Posterior vena cava (tissue), 2 donors: ENCODE measurements around the gene DVL1. TPM values are rescaled to one million over a fixed set of nuclear protein-coding genes. Genes with fewer than 3 reads are reported as not detected.

Source experiments
- DNase-seq: peaks from one replicate; pipeline ENCODE4 v3.0.0-alpha.2; 2020; ENCODE audit warnings: low spot score
- intact Hi-C, 2 donors: fragments of 100-400 bp; cut with DNase I; formaldehyde crosslinking; loops; one replicate each; pipeline versions ENCODE4 v1.14.1 to v1.14.2; 2022 to 2023
- total RNA-seq, 2 donors: library from RNA; stranded (reverse); fragmentation: NEBNext Ultra II Directional; extraction: Animal tissue kit (Norgen Biotek cat#: 25700); gene quantifications; one replicate each; pipeline ENCODE4 v1.2.1, GENCODE V29; 2021
- donor health status: DM: yes; HTN: yes; CAD: no.
- donor health status: DM: yes; HTN: yes; CAD: no.

DVL1 gene
- total RNA-seq, 2 donors from 2014 or later: 45.9 to 61.9 TPM

- intact Hi-C loops: loop anchor here in 1 of 2 donors (5.0 kb wide), 1 partner anchor 34 kb away; no protein-coding TSS in a partner anchor
- DNase-seq: no peak
Measured at GRCh38 chr1:1346501-1346890, 2.7 kb downstream of the DVL1 start.

- intact Hi-C loops: loop anchor here in 1 of 2 donors (5.0 kb wide), 1 partner anchor 34 kb away; no protein-coding TSS in a partner anchor
- no peak for DNase-seq
Measured at GRCh38 chr1:1345860-1346500, 3.2 kb downstream of the DVL1 start.

DNA sequence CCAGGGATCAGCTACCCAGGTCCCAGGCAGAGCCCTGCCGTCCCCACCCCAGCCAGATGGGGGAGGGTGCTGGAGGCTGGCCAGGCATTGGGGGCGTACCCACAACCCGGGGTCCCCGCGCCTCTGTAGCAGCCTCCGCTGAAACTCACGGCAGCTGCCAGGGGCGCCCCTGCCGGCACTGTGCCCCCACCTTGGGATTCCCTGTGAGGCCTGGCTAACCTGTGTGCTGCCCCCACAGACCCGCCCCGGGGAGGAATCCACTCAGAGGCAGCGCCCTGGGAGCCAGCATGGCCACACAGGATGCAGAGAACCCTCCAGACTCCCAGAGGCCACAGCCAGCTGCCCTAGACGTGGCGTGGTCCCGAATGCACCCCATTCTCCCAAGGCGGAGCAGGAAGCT, 3.8 kb downstream of the DVL1 start:
- no peak for DNase-seq
- intact Hi-C loops: loop anchor here in 1 of 2 donors (5.0 kb wide), 1 partner anchor 33 kb away; no protein-coding TSS in a partner anchor

DNA sequence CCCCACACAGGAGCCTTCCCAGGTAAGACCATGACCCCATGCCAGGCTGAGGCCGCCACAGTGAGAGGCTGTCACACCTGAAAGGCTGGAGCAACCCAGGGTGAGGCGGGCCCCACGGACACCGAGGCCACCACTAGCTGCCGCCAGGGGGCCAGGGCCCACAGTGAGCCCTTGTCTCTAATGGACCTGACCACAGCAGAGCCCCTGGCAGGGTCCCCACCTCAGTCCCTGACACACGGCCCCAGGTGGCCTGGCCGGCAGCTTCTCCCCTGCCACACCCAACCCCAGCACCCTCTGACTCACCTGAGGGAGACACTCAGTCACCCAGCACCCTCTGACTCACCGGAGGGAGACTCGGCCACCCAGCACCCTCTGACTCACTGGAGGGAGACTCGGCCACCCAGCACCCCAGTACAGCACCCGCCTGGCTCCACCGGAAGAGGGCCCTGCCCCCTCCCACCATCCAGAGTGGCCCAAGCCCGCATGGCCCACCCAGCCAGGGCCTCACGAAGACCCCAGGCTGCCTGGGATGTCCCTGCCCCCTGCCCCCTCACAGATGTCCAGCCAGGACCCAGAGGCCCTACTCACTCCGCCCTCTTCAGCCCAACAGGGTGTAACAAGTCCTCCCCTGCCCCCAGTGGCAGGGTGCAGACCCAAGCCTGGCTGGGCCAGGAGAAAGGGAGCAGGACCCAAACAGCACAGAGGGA, 4.4 kb downstream of the DVL1 start:
- no peak for DNase-seq
- intact Hi-C loops: loop anchor here in 1 of 2 donors (5.0 kb wide), 1 partner anchor 33 kb away; no protein-coding TSS in a partner anchor

- intact Hi-C loops: no loop called here
- DNase-seq: no peak
Measured at GRCh38 chr1:1343811-1344421, 5.3 kb downstream of the DVL1 start.

GRCh38 chr1:1342584-1343115, 6.6 kb downstream of the DVL1 start:
- no peak for DNase-seq
- intact Hi-C loops: no loop called here

GRCh38 chr1:1342061-1342562, 7.1 kb downstream of the DVL1 start:
- no peak for DNase-seq
- intact Hi-C loops: no loop called here

DNA sequence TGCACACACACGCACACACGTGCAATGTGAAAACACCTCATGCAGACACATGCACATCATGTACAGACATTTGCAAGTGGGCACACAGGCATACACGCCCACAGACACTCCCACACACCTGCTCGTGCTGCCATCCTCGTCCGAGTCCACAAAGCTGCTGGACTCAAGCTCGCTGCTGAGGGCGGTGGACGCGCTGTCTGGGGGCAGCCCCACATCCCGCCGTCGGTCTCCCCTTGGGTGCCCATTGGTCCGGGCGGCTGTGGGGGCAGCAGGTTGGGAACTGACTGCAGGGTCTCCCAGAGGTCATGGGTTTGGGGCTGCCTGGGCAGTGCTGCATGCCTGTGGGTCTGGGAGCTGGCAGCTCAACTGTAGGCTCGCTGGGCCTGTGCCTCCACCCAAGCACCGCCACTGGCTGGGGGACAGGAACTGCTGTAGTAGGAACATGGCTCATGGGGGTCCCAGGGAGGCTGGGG, 7.6 kb downstream of the DVL1 start:
- no peak for DNase-seq
- intact Hi-C loops: no loop called here

DNA sequence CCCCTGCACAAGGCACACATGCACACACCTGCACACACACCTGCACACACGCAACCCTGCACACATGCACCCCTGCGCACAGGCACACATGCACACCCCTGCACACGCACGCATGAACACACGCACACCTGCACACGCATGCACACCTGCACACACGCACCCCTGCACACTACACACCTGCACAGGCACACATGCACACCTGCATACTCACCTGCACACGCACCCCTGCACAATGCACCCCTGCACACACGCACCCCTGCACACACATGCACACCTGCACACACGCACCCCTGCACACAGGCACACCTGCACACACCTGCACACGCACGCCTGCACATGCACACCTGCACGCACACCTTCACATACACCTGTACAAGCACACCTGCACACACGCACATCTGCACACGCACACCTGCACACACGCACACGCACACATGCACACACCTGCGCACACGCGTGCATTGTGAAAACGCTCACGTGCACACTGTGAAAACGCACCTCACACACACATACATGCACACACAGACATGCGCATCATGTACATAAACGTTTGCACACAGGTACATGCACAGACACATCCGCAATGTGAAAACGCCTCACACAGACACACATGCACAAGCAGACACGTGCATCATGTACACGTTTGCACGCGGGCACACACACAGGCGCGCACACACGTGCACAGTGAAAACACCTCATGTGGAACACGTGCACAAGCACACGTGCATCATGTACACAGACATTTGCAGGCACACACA, 8.2 kb downstream of the DVL1 start:
- no peak for DNase-seq
- intact Hi-C loops: no loop called here

DNA sequence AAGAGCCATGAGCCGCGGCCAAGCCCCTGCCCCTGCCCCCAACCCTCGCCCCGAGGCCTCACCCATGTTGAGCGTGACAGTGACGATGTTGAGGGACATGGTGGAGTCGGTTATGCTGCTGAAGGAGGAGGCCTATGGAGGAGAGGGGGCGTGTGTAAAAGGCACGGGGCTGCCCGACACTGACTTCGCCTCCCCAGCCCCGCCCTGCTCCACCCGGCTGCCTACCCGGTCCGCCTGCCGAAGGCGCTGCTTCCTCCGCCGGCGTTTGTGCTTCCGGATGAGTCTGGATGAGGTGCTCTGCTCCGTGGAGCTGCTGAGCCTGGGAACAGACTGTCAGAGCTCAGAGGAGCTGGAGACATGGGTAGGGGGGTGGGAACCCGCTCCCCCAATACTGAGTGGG, 9.0 kb downstream of the DVL1 start:
- DNase-seq: no peak
- intact Hi-C loops: no loop called here

GRCh38 chr1:1338278-1338677, 10.9 kb downstream of the DVL1 start:
- DNase-seq: no peak
- intact Hi-C loops: no loop called here

GRCh38 chr1:1337793-1338147, 11.4 kb downstream of the DVL1 start:
- intact Hi-C loops: no loop called here
- no peak for DNase-seq

DNA sequence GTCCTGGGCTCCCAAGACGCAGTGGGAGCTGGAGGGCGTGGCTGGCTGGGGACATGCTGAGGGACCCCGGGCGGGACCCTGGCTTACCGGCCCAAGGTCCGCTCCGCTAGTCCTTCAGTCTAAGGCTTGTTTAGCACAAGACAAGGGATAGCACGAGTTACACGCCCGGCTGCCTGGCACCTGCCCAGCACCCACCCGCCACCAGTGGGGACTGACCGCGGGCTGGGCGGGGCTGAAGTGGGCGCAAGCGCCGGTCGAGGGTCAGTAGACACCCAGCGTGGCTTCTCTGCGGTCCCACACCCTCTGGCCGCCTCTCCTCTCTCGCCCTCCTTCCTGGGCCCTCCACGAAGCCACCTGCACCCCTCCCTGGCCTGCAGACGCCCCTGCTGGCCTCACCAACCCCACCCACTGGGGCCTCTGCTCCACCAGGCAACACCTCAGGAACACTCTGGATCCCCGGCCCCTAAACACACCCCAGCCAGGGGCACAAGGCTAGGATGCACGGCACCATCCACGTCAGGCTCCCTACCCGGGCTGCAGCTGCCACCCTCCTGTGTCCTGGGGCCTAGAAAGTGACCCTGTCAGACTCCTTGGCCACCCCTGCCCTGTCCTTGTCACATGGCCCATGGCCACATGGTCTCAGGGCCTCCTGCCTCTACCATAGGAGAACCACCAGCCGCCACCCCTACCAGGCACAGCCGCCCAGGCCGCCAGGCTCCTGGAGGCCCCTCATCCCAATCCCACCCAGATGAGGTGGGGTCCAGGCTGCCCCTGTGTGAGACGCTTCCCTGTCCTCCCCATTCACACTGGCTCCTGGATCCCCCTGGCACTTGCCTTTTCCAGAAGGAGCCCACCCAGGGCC, 12.1 kb downstream of the DVL1 start:
- no peak for DNase-seq
- intact Hi-C loops: no loop called here

DNA sequence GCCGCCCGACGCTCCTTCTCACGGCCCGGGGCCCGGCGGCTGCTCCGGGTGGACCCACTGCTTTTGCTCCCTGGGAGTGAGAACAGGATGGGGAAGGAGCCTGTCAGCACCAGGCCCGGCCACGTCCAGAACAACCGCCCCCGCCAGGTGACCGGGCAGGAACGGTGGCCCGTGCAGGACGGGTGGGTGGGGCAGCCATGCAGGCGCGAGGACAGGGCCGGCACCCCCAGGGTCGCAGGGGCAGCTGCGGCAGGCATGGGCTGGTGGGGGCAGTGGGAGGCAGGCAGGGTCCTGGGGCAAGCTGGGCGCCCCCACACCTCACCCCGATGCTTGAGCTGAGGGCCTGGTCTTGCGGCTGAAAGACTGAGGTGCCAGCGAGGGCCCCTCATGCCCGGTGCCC, 12.8 kb downstream of the DVL1 start:
- intact Hi-C loops: no loop called here
- no peak for DNase-seq

DNA sequence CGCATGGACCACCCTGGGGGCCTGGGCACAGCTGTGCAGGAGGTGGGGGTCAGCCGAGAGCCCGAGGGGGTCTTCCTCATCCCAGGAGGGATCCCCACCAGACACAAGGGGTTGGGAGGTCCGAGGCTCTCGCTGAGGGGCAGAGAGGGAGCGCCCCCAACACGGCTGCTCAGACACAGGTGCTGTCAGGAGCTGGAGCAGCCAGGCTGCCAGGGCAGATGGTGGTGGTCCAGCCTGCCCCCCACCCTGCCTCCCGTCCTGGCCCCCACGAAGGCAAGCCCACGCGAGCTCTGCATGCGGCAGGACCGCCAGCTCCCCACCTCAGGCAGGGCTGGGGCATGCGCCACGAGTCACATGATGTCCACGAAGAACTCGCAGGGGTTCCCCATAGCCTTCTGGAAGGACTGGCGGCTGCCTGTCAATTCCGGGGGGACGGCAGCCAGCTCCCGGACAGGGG, 13.4 kb downstream of the DVL1 start:
- no peak for DNase-seq
- intact Hi-C loops: no loop called here

GRCh38 chr1:1335283-1335682, 13.9 kb downstream of the DVL1 start:
- intact Hi-C loops: no loop called here
- no peak for DNase-seq

DNA sequence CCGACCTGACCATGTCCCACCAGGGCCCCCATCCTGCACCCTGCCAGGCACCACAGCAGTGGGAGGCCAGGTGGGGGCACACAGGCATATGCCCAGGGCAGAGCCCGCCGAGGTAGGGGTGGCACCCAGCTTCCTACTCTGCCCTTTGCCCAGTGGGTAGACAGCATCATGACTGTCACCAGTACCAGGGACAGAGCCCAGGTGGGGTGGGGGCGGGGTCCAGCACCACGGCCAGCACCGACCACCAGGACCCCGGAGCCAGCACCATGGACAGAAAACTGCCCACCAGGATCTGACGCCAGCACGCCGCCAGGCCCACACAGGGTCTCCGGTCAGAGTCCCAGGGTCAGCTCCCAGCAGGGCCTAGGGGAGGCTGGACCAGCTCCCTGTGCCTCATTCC, 14.4 kb downstream of the DVL1 start:
- DNase-seq: no peak
- intact Hi-C loops: no loop called here

DNA sequence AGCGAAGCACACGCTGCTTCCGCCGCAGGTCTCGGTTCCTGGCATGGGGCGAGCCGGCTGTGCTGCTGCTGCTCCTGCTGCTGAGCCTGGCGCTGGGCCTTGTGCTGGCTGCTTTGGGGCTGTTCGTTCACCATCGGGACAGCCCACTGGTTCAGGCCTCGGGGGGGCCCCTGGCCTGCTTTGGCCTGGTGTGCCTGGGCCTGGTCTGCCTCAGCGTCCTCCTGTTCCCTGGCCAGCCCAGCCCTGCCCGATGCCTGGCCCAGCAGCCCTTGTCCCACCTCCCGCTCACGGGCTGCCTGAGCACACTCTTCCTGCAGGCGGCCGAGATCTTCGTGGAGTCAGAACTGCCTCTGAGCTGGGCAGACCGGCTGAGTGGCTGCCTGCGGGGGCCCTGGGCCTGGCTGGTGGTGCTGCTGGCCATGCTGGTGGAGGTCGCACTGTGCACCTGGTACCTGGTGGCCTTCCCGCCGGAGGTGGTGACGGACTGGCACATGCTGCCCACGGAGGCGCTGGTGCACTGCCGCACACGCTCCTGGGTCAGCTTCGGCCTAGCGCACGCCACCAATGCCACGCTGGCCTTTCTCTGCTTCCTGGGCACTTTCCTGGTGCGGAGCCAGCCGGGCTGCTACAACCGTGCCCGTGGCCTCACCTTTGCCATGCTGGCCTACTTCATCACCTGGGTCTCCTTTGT, 15.5 kb downstream of the DVL1 start:
- intact Hi-C loops: no loop called here
- DNase-seq: no peak
